Right ventricle myocardium inferior (tissue), 1 donor: ENCODE data around the gene NTSR2. TPM values are rescaled to one million over a fixed set of nuclear protein-coding genes. Genes with fewer than 3 reads are reported as not detected.

Experiments used
- ATAC-seq: fragments of 200-7000 bp; cut with Tn5 transposase; one replicate; pipeline ENCODE4 v1.9.1; 2020; ENCODE audit warnings: mild to moderate bottlenecking, moderate library complexity
- DNase-seq: peaks from one replicate; pipeline ENCODE4 v3.0.0; 2021; ENCODE audit errors: missing footprints
- intact Hi-C: fragments of 100-400 bp; cut with DNase I; formaldehyde crosslinking; loops from one replicate; pipeline ENCODE4 v1.11.0; 2022
- total RNA-seq: library from RNA; stranded (reverse); fragmentation: NEBNext Ultra II Directional; extraction: Animal tissue kit (Norgen Biotek cat#: 25700); gene quantifications from one replicate; pipeline ENCODE4 v1.2.1, GENCODE V29; 2021
- donor health status: DM: no; HTN: yes; CAD: no; lungs with severe emphysema.

The NTSR2 gene
- total RNA-seq, 1 donor from 2014 or later: not detected

- DNase-seq (no peak), ATAC-seq (no peak)
- intact Hi-C loops: loop anchor here (10.0 kb wide), 1 partner anchor 207 kb away; no protein-coding TSS in a partner anchor
These were observed 12.0 kb upstream of the NTSR2 start for GRCh38 chr2:11681722-11682589.

GRCh38 chr2:11680901-11681721, 11.1 kb upstream of the NTSR2 start:
- intact Hi-C loops: loop anchor here (10.0 kb wide), 1 partner anchor 206 kb away; no protein-coding TSS in a partner anchor
- no peak for ATAC-seq
- no peak for DNase-seq

GRCh38 chr2:11680182-11680900, 10.3 kb upstream of the NTSR2 start:
- ATAC-seq (no peak), DNase-seq (no peak)
- intact Hi-C loops: loop anchor here (10.0 kb wide), 1 partner anchor 206 kb away; no protein-coding TSS in a partner anchor

GRCh38 chr2:11679486-11680181, 9.6 kb upstream of the NTSR2 start:
- intact Hi-C loops: loop anchor here (10.0 kb wide), 1 partner anchor 205 kb away; no protein-coding TSS in a partner anchor
- ATAC-seq (no peak), DNase-seq (no peak)

- DNase-seq (no peak), ATAC-seq (no peak)
- intact Hi-C loops: no loop called here
These were observed 9.0 kb upstream of the NTSR2 start for GRCh38 chr2:11679016-11679415.

GRCh38 chr2:11678306-11678960, 8.4 kb upstream of the NTSR2 start:
- DNase-seq (no peak), ATAC-seq (no peak)
- intact Hi-C loops: no loop called here

GRCh38 chr2:11677136-11678055, 7.4 kb upstream of the NTSR2 start:
- peak; percentile 61 for DNase-seq
- intact Hi-C loops: no loop called here
- ATAC-seq: peak; percentile 67

GRCh38 chr2:11676640-11677039, 6.6 kb upstream of the NTSR2 start:
- peak; percentile 11 for ATAC-seq
- peak; percentile 9 for DNase-seq
- intact Hi-C loops: no loop called here

GRCh38 chr2:11675423-11676112, 5.6 kb upstream of the NTSR2 start:
- ATAC-seq (no peak), DNase-seq (no peak)
- intact Hi-C loops: no loop called here

- DNase-seq: no peak
- ATAC-seq: no peak
- intact Hi-C loops: no loop called here
These were observed 5.0 kb upstream of the NTSR2 start for GRCh38 chr2:11674983-11675382.

- DNase-seq (no peak), ATAC-seq (no peak)
- intact Hi-C loops: no loop called here
These were observed 2.4 kb upstream of the NTSR2 start for GRCh38 chr2:11672407-11672806.

GRCh38 chr2:11667866-11668637, 1.9 kb downstream of the NTSR2 start:
- ATAC-seq: no peak
- intact Hi-C loops: no loop called here
- no peak for DNase-seq

- no peak for DNase-seq
- no peak for ATAC-seq
- intact Hi-C loops: no loop called here
These were observed 2.8 kb downstream of the NTSR2 start for GRCh38 chr2:11667194-11667593.

GRCh38 chr2:11665510-11666362, 4.3 kb downstream of the NTSR2 start:
- intact Hi-C loops: no loop called here
- no peak for ATAC-seq
- DNase-seq: no peak

GRCh38 chr2:11665028-11665427, 5.0 kb downstream of the NTSR2 start:
- no peak for DNase-seq
- intact Hi-C loops: no loop called here
- ATAC-seq: no peak
